Left hindlimb (tissue), 1 donor: Measurements from ENCODE around the gene PITRM1.
"Not testable (repeated sequence)": the region's sequence is repeated elsewhere in the genome, so short reads cannot be mapped to it uniquely, and the experiment has no call there.

Experiments used
- DNase-seq: peaks from one replicate; pipeline ENCODE4 v3.0.0-alpha.2; 2018

PITRM1 gene, protein sequence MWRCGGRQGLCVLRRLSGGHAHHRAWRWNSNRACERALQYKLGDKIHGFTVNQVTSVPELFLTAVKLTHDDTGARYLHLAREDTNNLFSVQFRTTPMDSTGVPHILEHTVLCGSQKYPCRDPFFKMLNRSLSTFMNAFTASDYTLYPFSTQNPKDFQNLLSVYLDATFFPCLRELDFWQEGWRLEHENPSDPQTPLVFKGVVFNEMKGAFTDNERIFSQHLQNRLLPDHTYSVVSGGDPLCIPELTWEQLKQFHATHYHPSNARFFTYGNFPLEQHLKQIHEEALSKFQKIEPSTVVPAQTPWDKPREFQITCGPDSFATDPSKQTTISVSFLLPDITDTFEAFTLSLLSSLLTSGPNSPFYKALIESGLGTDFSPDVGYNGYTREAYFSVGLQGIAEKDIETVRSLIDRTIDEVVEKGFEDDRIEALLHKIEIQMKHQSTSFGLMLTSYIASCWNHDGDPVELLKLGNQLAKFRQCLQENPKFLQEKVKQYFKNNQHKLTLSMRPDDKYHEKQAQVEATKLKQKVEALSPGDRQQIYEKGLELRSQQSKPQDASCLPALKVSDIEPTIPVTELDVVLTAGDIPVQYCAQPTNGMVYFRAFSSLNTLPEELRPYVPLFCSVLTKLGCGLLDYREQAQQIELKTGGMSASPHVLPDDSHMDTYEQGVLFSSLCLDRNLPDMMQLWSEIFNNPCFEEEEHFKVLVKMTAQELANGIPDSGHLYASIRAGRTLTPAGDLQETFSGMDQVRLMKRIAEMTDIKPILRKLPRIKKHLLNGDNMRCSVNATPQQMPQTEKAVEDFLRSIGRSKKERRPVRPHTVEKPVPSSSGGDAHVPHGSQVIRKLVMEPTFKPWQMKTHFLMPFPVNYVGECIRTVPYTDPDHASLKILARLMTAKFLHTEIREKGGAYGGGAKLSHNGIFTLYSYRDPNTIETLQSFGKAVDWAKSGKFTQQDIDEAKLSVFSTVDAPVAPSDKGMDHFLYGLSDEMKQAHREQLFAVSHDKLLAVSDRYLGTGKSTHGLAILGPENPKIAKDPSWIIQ

DNA sequence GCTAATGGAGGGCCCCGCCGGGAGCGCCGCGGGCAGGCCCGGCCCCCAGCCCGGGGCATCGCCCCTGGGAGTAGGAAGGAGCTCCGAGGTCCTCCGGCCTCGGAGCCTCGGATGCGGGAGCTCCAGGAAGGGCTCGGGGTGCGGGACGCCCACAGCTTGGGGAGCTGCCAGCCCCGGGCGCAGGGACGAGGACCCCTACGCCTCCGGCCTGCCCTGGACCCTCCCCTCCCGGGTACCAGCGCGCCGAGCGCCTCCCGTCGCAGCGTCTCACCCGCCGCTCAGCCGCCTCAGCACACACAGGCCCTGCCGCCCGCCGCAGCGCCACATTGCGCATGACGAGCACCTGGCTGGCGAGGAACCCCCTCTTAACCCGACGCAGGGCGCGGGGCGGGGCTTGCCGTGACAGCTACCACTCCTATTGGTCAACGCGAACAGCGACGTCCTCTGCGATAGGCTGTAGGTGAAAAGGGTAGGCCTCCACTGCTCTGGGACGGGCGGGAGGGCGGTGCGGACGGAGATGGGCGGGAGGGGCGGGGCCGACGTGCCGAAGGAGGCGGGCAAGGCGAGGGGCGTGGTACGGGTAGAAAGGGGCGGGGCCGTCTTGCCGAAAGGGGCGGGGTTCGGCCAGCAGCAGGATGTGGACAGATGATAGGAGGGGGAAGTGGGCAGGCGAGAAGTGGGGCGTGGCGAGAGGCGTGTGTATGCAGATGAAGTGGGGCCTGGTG, at the start of gene PITRM1:
Gene PITRM1 (minus strand): TSS at position 337 of the 725 bp plus-strand sequence. CDS start 10 bp downstream, at position 327.
- peak; percentile 99 for DNase-seq

DNA sequence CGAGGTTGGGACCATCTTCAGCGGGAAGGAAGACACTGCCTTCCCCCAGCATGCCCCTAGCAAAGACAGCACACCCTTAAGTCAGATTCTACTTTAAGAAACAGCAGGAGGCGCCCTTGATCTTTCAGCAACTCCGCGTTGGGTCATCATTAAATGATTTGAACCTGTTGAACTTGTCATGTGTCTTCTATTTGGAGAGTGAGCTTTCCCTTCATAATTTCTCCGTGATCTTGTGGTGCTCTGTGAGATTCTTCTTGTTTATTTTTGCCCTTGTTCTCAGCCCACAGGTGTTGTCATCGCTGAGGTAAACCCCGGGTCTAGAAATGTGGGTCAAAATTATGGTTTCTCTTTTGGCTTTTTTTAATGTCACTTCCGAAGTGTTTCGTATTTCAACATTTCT, 49.5 kb upstream of the PITRM1 start:
- DNase-seq, result no peak

DNA sequence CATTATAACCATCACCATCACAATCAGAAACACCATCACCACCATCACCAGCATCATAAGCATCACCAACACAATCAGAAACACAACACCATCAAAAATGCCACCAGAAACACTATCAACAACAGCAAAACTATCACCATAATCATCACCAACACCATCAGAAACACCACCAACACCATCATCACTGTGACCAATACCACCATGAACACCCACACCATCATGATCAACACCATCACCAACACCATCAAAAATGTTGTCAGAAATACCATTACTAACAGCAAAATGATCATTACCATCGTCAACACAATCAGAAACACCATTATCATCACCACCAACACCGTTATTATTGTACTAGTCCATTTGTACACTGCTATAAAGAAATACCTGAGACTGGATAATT, 49.0 kb upstream of the PITRM1 start:
- DNase-seq, result not testable (repeated sequence)

DNA sequence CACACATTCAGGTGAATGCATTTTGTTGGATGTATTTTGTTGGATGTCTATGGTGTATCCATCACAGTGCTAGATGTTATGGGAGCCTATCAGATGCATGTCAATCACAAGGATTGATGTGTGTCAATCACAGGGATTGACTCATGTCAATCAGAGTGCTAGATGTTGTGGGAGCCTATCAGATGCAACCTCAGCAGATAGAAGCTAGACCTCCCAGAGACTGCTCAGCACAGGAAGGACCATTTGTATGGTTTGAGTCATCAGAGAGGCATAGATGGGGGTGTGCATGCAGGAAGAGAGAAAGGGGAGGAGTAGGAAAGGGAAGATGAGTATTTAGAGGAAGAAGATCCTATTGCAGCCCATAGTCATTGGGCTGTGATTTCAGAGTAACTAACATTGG, 48.3 kb upstream of the PITRM1 start:
- DNase-seq, result no peak

DNA sequence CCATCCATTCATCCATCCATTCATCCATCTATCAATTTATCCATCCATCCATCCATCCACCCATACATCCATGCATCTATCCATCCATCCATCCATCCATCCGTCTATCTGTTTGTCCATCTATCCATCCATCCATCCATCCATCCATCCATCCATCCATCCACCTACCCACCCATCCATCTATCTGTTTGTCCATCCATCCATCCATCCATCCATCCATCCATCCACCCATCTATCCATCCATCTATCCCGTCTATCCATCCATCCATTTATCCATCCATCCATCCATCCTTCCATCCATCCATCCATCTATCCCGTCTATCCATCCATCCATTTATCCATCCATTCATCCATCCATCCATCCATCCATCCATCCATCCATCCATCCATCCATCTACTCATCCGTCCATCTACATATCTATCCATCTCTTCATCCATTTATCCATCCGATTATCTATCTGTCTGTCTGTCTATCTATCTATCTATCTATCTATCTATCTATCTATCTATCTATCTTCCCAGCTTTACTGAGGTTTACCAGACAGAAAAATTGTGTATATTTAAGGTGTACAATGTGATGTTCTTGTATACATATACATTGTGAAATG, 46.5 kb upstream of the PITRM1 start:
- DNase-seq, result not testable (repeated sequence)

DNA sequence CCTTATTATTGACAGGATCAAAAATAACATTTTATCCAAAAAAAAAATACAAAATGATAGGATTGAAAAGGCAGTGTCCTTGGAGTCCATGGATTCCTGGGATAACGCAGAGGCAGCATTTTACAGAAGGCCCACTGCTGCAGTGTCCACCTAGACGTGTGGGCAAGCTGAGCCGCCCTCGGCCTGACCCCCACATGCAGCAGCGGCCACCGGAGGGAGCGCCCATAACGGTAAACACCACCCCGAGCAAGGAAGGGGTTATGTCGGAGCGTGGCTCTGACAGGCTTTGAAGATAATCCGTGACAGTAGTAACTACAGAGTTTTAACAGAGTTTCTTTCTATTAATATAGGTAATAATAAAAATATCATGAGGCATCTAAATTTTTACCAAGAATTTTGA, 45.3 kb upstream of the PITRM1 start:
- DNase-seq, result no peak

DNA sequence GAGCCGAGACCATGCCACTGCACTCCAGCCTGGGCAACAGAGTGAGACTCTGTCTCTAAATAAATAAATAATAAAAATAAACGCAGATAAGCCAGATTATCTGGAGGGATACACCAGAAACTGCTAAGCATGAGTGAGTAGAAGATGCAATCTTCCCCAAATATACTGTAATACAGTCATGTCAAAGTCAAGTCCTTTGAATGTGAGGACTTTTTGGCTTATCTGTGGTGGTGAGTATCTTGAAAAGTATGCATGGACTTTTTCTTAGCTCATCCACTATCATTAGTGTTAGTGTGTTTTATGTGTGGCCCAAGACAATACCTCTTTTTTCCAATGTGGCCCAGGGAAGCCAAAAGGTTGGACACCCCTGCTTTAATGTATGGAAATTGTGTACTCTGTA, 44.7 kb upstream of the PITRM1 start:
- DNase-seq, result no peak

DNA sequence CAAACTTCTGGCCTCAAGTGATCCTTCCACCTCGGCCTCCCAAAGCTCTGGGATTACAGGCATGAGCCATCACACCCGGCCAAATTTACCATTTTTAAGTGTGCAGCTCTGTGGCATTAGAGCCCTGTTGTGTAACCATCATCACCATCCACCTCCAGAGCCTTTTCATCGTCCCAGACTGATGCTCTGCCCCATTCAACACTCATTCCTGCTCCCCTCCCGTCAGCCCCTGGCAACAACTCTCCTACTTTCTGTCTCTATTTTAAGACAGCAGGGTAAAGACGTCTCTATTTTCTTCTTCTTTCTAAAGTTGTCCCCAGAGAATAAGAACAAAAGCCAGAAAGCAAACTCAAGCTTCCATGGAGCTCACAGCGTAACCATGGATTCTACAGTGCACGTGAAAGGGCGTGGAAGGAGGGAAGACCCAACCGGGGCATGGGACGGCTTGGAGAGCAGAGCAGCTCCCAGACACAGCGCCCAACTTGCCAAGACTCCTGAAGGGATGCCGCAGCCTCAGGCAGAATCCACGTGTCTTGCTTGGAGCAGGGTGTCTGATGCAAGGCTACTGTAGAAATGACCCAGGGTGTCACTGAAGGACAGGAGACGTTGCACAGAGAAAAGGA, 42.7 kb upstream of the PITRM1 start:
- no peak for DNase-seq

DNA sequence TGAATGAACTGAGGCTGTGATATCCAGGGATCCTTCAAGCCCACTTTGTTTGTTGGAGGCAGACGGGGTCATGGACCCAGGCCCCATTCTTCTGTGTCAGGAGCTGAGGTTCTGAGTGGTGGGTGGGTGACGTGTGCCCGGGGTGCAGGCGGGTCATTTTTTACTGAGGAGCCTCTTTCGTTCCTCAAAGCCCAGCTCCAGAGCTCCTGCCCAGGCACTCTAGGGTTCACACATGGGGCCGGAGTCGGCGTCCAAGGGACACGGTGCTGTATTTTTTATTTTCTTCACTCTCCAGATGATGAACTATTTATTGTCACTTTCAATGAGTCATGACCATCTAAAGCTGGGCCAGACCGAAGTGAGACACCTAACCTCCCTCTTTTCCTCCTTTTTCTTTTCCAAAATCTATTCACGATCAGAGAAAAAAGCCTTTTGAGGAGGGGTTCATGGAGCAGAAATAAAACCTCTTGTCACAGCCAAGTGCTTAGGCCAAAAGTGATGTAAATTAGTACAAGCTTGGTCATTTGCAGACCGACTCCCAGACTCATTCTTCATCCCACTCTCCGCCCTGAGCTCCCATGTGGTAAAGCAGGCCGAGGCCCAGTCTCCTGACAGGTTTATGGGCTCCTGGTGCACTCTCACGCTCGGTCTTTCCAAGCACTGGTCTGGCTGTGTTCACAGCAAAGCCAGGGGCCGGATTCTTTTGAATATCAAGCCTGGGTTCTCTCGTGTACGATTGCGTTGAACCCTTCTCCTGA, 41.4 kb upstream of the PITRM1 start:
- no peak for DNase-seq

DNA sequence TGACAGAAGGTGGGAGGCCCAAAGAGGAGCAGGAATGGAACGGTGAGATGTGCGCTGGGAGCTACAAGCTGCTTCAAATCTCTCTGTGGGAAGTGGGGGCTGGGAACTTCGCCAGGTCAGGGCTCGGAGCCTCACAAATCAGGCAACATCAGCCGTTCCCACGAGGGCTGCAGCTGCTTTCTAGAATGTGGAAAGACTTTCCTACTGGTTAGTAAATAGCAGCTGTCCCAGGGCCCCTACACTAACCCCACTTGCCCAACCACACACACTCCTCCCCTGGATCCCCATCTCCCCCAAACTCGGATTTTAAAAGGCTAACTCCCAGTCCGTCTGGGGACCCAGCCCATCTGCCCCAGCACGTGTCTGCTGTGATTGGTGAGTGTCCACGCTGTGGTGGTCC, 40.6 kb upstream of the PITRM1 start:
- DNase-seq, result no peak

DNA sequence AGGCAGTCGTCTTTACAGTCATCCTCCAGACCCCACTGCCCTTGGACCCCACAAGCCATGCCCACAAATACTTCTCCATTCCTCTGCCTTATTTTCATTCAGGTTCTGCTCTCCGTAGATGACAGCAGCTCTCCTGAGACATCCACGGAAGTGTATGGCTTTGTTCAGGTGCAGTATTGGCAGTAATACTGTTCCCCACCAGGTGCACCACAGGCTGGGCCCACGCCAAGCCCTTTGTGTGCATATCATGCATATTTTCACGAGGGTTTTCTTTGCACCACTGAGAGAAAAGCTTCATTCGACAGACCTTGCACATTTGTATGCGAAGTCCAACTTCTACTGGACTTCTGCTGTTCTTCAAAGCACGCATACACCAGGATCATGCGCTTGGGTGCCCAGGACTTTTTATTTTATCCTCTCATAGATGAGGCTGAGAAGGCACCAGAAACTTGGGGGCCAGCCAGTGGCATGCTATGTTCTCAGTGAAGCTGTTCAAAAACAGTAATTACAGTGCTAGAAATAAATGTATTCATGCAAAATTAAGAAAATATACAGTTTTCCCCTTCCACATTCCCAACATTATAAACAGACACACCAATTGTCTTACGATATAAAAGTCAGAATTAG, 37.8 kb upstream of the PITRM1 start:
- no peak for DNase-seq

DNA sequence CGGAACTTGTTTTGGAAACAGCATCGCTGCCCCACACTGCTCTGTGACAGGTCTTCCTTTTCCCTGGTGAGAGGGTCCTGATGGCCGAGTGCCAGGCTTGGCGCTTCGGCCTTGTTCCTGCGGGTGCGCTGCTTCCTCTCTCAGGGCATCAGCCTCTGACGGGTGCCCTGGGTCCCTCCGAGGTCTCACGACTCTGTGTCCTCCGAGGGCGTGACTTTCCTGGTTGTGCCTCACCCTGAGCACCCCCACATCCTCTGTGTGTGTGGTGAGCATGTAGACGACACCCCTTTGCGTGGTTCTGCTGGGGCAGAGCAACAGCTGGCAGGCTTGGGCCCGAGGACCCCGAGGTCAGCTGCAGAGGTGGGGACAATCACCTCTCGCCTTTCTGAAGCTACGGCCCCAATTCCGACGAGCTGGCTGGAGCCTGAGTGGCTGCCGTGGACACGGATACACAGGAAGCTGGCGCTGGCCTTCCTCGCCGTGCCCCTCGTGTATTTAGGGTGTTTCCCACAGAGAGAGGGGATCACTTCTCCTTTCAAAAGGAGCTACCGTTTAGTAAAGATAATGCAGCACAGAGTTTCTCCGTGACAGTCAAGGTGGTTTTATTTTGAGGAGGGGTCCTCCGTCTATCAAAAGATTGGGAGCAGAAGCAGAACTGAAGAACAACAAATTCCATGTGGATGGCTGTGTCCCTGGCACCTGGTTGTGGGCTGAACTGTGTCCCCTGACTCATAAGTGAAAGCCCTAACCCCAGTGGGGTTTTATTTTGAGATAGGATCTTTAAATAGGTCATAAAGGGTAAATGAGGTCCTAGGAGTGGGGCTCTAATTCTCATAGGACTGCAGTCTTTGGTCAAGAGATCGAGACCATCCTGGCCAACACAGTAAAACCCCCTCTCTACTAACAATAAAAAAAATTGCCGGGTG, 36.2 kb upstream of the PITRM1 start:
- DNase-seq, result no peak

DNA sequence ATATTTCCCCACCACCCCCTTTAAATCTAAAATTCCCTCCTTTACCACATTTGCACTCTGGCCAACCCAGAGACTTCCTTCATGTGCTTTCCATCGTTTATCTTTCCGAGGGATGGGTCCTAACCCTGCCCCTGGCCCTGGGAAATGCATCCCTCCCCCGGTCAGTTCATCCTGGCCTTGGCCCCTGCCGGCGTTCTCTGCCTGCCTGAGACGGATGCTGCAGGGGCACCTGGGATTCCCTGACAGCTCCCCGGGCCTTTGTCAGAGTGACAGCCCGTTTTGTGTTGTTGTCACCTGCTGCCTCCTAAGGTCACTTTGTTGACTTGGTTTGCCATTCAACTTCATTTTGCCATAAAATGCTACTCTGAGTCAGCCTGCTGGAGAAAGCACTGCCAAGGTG, 34.8 kb upstream of the PITRM1 start:
- no peak for DNase-seq

DNA sequence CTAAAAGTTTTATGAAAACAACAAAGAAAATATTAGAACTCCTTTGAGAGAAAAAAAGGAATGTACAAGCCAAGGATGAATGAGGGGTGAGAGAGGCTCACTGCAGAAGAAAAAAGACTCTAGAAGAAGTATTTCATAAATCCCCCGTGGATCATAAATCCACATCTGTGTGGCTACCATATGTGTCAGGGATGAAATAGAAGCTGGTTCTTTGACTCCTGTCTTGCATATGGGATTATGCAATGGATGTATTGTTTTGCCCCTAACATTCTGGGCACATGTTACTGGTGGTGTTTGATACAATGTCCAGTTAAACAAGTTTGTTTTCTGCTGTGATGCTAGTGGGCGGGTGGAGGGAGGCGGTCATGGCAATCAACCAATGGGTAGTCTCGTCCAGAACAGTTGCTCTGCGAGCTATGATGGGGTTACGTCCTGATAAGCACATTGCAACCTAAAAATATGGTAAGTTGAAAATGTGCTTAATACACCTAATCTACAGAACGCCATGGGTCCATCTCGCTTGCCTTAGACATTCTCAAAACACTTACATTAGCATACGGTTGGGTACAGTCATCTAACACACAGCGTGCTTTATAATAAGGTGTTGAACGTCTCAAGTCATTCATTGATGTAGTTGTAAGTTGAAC, 34.1 kb upstream of the PITRM1 start:
- no peak for DNase-seq

DNA sequence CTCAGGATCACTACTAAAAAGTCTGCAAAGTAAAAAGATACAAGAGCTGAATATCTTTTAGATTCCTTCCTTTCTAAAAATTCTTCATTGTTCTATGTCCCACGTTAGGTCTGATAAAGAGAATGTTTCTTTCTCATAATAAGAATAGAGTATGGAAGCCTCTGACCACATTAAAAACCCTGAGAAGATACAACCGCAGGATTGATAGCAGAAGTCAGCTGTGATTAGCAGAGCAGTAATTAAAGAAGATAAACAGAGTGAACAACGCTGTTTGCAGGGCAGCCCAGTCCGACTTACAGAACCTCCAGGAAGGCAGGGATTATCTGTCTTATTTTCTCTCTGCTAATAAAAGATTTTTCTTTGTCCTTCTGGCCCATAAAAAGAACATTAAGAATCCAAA, 31.4 kb upstream of the PITRM1 start:
- no peak for DNase-seq

DNA sequence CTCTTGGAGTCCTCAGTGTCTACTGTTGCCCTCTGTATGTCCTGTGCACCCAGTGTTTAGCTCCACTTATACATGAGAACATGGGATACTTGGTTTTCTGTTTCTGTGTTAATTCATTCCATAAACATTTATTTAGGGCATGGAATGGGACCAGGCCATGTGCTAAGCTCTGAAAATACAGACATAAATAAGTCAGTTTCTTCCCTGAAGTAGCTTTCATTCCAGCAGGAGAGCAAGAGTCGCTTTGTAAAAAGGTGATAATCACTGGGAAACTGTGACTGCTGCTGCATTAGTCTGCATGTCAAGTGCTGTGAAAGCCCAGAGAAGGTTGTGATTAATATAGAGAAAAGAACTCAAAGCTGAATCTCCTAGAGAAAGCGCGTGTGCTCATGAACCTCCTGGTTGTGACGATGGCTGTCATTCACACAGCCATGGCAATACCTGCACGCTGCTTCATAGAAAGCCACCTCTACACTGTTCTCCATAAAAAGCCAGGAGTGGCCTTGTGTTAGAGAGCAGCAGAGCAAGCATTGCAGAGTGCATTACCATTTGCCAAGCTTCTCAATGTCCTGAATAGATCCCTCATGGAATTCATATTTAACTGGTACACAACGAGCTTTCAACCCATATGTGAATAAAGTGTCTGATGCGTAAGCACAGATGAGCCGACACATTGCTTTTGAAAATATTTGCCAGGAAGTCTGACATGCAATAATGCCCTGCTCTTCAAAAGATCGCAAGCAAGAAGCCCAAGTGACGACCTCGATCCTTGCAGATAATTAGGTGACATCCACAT, 30.6 kb upstream of the PITRM1 start:
- DNase-seq, result no peak

DNA sequence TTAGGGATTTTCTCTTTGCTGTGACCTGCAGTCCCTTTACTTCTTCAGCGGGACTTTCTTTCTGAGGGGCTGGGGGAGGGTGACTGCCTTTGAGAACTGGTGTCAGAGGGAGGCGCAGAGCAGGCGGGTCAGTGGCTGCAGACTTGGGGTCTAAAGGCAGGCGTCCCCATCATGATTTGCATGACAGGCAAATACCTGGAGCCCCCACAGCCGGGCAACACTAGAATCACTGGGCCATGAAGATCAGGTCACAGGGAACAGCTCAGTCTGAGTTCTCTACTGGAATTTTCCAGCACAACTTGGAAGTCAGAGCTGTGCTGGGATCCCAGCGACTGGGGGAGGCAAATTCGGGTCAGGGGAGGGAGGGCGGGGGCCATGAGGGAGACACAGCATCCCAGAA, 29.2 kb upstream of the PITRM1 start:
- no peak for DNase-seq

DNA sequence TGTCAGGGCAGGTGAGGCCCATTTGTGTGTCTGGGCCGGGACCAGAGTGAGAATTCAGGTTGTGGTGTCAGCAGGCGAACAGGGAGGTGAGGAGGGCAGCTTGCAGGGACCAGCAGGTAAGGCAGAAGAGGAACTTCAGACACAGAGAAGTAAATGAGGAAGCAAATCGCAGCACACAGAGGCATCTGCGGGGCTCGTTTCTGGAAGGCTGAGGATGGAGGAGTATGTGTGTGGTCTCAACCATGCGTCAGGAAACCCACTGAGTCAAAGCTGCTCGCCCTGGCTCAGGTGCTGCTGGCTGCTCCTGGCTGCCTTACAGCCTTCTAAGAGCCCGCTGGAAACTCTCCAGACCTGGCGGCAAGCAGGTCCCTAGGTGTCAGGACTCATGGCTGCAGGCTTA, 26.9 kb upstream of the PITRM1 start:
- DNase-seq, result no peak
